K562 (cell line): Measurements from ENCODE around the gene NTM. TPM values are rescaled to one million over a fixed set of nuclear protein-coding genes. Genes with fewer than 3 reads are reported as not detected.

Source experiments
- ATAC-seq: fragments of 200-7000 bp; cut with Tn5 transposase; 3 replicates; pipeline ENCODE4 v1.9.1; 2020; ENCODE audit warnings: moderate library complexity
- BruUV-seq: library from RNA; stranded (reverse); fragments of 400-500 nt; replicated peaks from 2 replicates; lab custom pipeline; 2021; lab: Mats Ljungman, UMichigan
- CTCF ChIA-PET: fragments of 300-600 bp; formaldehyde crosslinking; extraction: SDS; loops from one replicate; lab custom pipeline; 2021; ENCODE audit warnings: low intra/inter-chr PET ratio; lab: Yijun Ruan, JAX
- POLR2A ChIA-PET: fragments of 300-600, 350-650 bp; sonication (Branson Sonifier 250); formaldehyde crosslinking; extraction: SDS; loops from one replicate; lab custom pipeline; 2021; ENCODE audit warnings: antibody characterized with exemption, inconsistent platforms; lab: Yijun Ruan, JAX
- DNase-seq, 4 experiments: peaks; one replicate each; pipeline versions ENCODE4 v3.0.0 to v3.0.0-alpha.2; 2011 to 2018; ENCODE audit warnings: low spot score in 3 of 4, mixed read lengths in 3 of 4; ENCODE audit errors: extremely low read depth in 1 of 4
- FAIRE-seq: peaks from 2 replicates; lab custom pipeline; 2011; peaks lifted over from hg19 to GRCh38; lab: Jason Lieb, UNC
- H2AFZ ChIP-seq: 2 replicates; pipeline ENCODE4 v1.6.0; 2011; ENCODE audit warnings: low read depth, low read length, control low read depth, inconsistent platforms
- H3K27ac ChIP-seq: fragments of 200-600 bp; 3 replicates; pipeline ENCODE4 v1.8.0; 2011; ENCODE audit warnings: low read depth, mild to moderate bottlenecking, control low read depth, inconsistent platforms, low read length, moderate library complexity, mixed read lengths; ENCODE audit errors: extremely low read depth
- H3K27me3 ChIP-seq, 2 experiments: fragments of 300-600 bp in 1 of 2; 2 replicates in 1 of 2; 3 replicates in 1 of 2; pipeline versions ENCODE4 v1.6.0 to v1.8.0; 2011; ENCODE audit warnings: inconsistent platforms in 2 of 2, low read length in 2 of 2, mild to moderate bottlenecking in 1 of 2, mixed read lengths in 1 of 2, moderate library complexity in 1 of 2; ENCODE audit not compliant: control insufficient read depth in 2 of 2, insufficient read depth in 2 of 2
- H3K36me3 ChIP-seq: fragments of 300-600 bp; 3 replicates; pipeline ENCODE4 v1.8.0; 2011; ENCODE audit warnings: mild to moderate bottlenecking, low read length, inconsistent platforms; ENCODE audit not compliant: control insufficient read depth, insufficient read depth
- H3K4me1 ChIP-seq, 2 experiments: fragments of 200-600 bp in 1 of 2; replicated peaks in 1 of 2; 2 replicates in 1 of 2; 3 replicates in 1 of 2; pipeline versions ENCODE4 v1.5.1 to v1.8.0; 2011; ENCODE audit warnings: inconsistent platforms in 2 of 2, low read length in 2 of 2, mild to moderate bottlenecking in 1 of 2, mixed read lengths in 1 of 2, moderate library complexity in 1 of 2; ENCODE audit not compliant: control insufficient read depth in 2 of 2, insufficient read depth in 2 of 2
- H3K4me2 ChIP-seq: 2 replicates; pipeline ENCODE4 v1.6.1; 2011; ENCODE audit warnings: low read length, control low read depth, inconsistent platforms, mixed read lengths; ENCODE audit not compliant: insufficient read depth
- H3K4me3 ChIP-seq: fragments of 200-600 bp; sonication (generic), shearing (Covaris generic); 2 replicates; pipeline ENCODE4 v1.5.1; 2016; ENCODE audit warnings: control low read depth, inconsistent platforms
- H3K79me2 ChIP-seq: fragments of 200-600 bp; 3 replicates; pipeline ENCODE4 v1.8.0; 2011; ENCODE audit warnings: low read length, inconsistent platforms; ENCODE audit not compliant: control insufficient read depth, insufficient read depth
- H3K9ac ChIP-seq, 2 experiments: 2 replicates each; pipeline versions ENCODE4 v1.6.0 to v1.6.1; 2011; ENCODE audit warnings: low read depth in 2 of 2, low read length in 2 of 2, control low read depth in 1 of 2, inconsistent platforms in 1 of 2, mild to moderate bottlenecking in 1 of 2, mixed read lengths in 1 of 2; ENCODE audit not compliant: insufficient read depth in 1 of 2
- H3K9me1 ChIP-seq: one replicate; pipeline ENCODE4 v1.6.0; 2011; ENCODE audit warnings: inconsistent platforms, mild to moderate bottlenecking, low read length, moderate library complexity; ENCODE audit not compliant: control insufficient read depth, insufficient read depth
- H3K9me3 ChIP-seq: replicated peaks from 2 replicates; pipeline ENCODE4 v1.5.1; 2011; ENCODE audit warnings: low read depth, low read length, inconsistent platforms; ENCODE audit not compliant: control insufficient read depth, insufficient read depth
- H4K20me1 ChIP-seq: replicated peaks from 2 replicates; pipeline ENCODE4 v1.6.1; 2011; ENCODE audit warnings: low read length, inconsistent platforms, mixed read lengths; ENCODE audit not compliant: control insufficient read depth, insufficient read depth
- CREB1 ChIP-seq, 2 experiments: sonication (generic) in 1 of 2; formaldehyde crosslinking in 1 of 2; IDR thresholded peaks; 2 replicates each; pipeline versions ENCODE4 v1.6.1 to v1.8.0; 2012 to 2022; ENCODE audit warnings: inconsistent platforms in 1 of 2, mild to moderate bottlenecking in 1 of 2, missing genetic modification reagents in 1 of 2, moderate library complexity in 1 of 2
- GMEB1 ChIP-seq: fragments of 250-450 bp; sonication (Bioruptor Pico); IDR thresholded peaks from 2 replicates; pipeline ENCODE4 v1.4.0; 2020; ENCODE audit warnings: mild to moderate bottlenecking
- RBBP5 ChIP-seq: fragments of 200-600 bp; sonication (generic); IDR thresholded peaks from 2 replicates; pipeline ENCODE4 v1.6.1; 2012; ENCODE audit warnings: borderline replicate concordance, mild to moderate bottlenecking, low read length, control low read depth, inconsistent platforms; ENCODE audit not compliant: insufficient read depth, poor library complexity, severe bottlenecking
- STAT5B ChIP-seq: fragments of 250-450 bp; sonication (Bioruptor Pico); IDR thresholded peaks from 2 replicates; pipeline ENCODE4 v1.8.0; 2021; ENCODE audit warnings: mild to moderate bottlenecking, inconsistent platforms
- THAP7 ChIP-seq: fragments of 250-450 bp; sonication (Bioruptor Pico); IDR thresholded peaks from 2 replicates; pipeline ENCODE4 v1.5.0; 2021
- ZBTB34 ChIP-seq: fragments of 250-450 bp; sonication (Bioruptor Pico); IDR thresholded peaks from 2 replicates; pipeline ENCODE4 v1.8.0; 2021; ENCODE audit warnings: mild to moderate bottlenecking, moderate library complexity
- ZFP36 ChIP-seq: fragments of 150-350 bp; IDR thresholded peaks from 2 replicates; pipeline ENCODE4 v1.6.1; 2018; ENCODE audit warnings: low read length, low read depth; ENCODE audit not compliant: partially characterized antibody
- ZNF212 ChIP-seq: fragments of 450-650 bp; formaldehyde crosslinking; IDR thresholded peaks from 2 replicates; pipeline ENCODE4 v1.4.0; 2020; ENCODE audit warnings: mild to moderate bottlenecking
- WGBS: fragments of 100-300 bp; shearing (Covaris generic); methylation state at CpG from one replicate; pipeline ENCODE4 v1.1.6; 2016; ENCODE audit warnings: low coverage, mixed read lengths; ENCODE audit not compliant: insufficient coverage; ENCODE audit errors: missing lambda C conversion rate; 5-methylcytosine and 5-hydroxymethylcytosine counted together
- in situ Hi-C: fragments of 300-500 bp; cut with MboI; formaldehyde crosslinking; loops from 4 replicates; pipeline ENCODE4 v1.15.0; 2018; ENCODE audit warnings: inconsistent platforms, mixed read lengths
- intact Hi-C: fragments of 100-400 bp; cut with micrococcal nuclease; formaldehyde crosslinking; loops from 2 replicates; pipeline ENCODE4 v1.14.2; 2022
- polyA plus RNA-seq, 8 experiments: library from polyadenylated mRNA; depleted of rRNA in 4 of 8; stranded (reverse) in 5 of 8; unstranded in 3 of 8; fragments of >200 nt; fragmentation: Nextera tagmentation in 2 of 8; fragmentation: Illumina TruSeq in 1 of 8; extraction: Ambion mirVana in 2 of 8; extraction: Trizol in 1 of 8; gene quantifications; 2 replicates each; pipeline versions ENCODE4 v1.2.1 to v1.2.3, GENCODE V29; 2011 to 2014; ENCODE audit warnings: inconsistent platforms in 1 of 8, missing spikeins in 1 of 8
- total RNA-seq, 7 experiments: library from RNA; depleted of rRNA in 6 of 7; stranded (reverse); fragments of >200 nt in 6 of 7; fragmentation: Illumina TruSeq in 2 of 7; extraction: Trizol in 2 of 7; gene quantifications; 2 replicates each; pipeline versions ENCODE4 v1.2.1 to v1.2.3, GENCODE V29; 2011 to 2021; ENCODE audit warnings: low replicate concordance in 1 of 7

NTM gene
- total and polyA plus RNA-seq, 9 of the 15 experiments (the other 6 are each of a cell fraction or from before 2014, with no cell fraction given) = not detected

DNA sequence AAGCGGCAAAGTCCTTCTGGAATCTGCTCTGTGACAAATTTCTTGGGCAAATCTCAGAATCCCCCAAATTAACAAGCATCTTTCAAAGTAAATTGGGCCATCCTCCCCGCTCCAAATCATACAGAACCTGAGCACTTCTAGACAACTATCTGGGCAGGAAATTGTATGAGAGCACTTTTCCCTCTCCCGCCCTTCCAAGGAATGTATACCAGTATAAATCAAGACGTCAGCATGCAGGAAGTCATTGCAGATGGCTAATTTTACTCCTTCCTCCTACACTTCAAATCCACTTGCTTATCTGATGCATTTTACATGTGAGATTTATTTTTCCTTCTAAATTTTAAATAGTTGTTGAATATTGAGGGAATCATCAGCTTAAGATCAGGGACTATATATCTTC lies 52.1 kb downstream of the NTM start (continued):
- no peak for TF ChIP-seq GMEB1 (CRISPR knock-in tag)
- no peak for TF ChIP-seq RBBP5
- TF ChIP-seq CREB1 (IDR thresholded peaks at IDR 0.05) = no peak
- TF ChIP-seq CREB1 (CRISPR knock-in tag; IDR thresholded peaks at IDR 0.05) = no peak
- TF ChIP-seq THAP7 (CRISPR knock-in tag) = no peak
- no peak for TF ChIP-seq STAT5B (CRISPR knock-in tag)
- no peak for TF ChIP-seq ZBTB34

DNA sequence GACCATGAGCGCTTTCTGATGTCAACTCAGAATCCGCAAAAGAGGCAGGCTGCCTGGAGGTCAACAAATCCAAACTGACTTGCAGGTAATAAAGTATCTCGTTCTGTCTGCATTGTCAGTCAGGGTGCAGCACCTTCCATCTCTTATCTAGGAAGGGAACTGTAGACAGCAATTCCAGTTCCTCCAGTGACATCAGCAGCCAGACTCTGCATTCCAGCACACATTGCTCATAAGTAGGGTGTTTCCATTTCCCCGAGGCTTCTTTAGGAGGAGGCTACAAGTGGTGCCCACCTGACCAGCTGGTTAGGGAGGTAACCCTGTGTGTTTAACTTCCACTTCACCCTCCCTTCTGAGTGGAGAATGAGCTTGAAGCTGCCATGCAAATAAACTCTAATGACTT lies 53.3 kb downstream of the NTM start:
- Histone ChIP-seq H3K79me2 (no peaks in the 10 kb centered on the region), H2AFZ (no peak overlapping the region), H3K4me2 (no peak overlapping the region), H3K9me3 (no peaks in the 10 kb centered on the region), H3K9ac (no peak overlapping the region), H4K20me1 (no peaks in the 10 kb centered on the region), H3K27me3 (no peaks in the 10 kb centered on the region; a peak in 1 of 5 replicates), H3K36me3 (no peaks in the 10 kb centered on the region), H3K4me3 (no peak overlapping the region), H3K9me1 (no peaks in the 10 kb centered on the region), H3K27ac (no peak overlapping the region), H3K4me1 (no peaks in the 10 kb centered on the region)
- DNase-seq (no peak), FAIRE-seq (no peak), ATAC-seq (no peak)
- no peak for TF ChIP-seq ZNF212 (CRISPR knock-in tag)
- TF ChIP-seq ZFP36 = no peak
- no TSS peak for BruUV-seq
- intact Hi-C loops (no loop called here), in situ Hi-C loops (no loop called here)
- CTCF ChIA-PET = no interaction called here
- 0% methylated on average over 4 of the region's 4 CpGs for WGBS
- POLR2A ChIA-PET = no interaction called here
